B cell (primary cell): ENCODE data around the gene ANKRD44. TPM values are rescaled to one million over a fixed set of nuclear protein-coding genes. Genes with fewer than 3 reads are reported as not detected.
A peak's percentile ranks its signal among the peaks of the same experiment; 100 is the strongest.

Experiments used
- ATAC-seq: fragments of 200-7000 bp; cut with Tn5 transposase; one replicate; pipeline ENCODE4 v1.10.0; 2021; ENCODE audit warnings: low read depth, mild to moderate bottlenecking, moderate number of reproducible peaks, moderate library complexity
- CTCF ChIA-PET: fragments of 350-600 bp; sonication (Branson Sonifier 250); formaldehyde crosslinking; loops from one replicate; lab custom pipeline; 2021; ENCODE audit warnings: antibody characterized with exemption, inconsistent platforms; lab: Charles Lee
- POLR2A ChIA-PET: fragments of 350-600 bp; sonication (Branson Sonifier 250); formaldehyde crosslinking; loops from one replicate; lab custom pipeline; 2021; ENCODE audit warnings: antibody characterized with exemption; lab: Charles Lee
- DNase-seq: peaks from one replicate; pipeline ENCODE4 v3.0.0; 2013
- H2AFZ ChIP-seq: 2 replicates; pipeline ENCODE4 v1.6.1; 2012; ENCODE audit warnings: mild to moderate bottlenecking, low read depth, low read length; ENCODE audit not compliant: insufficient read depth, poor library complexity, severe bottlenecking
- H3K27ac ChIP-seq, 2 donors: 1 replicate in 1 of 2; 2 replicates in 1 of 2; pipeline ENCODE4 v1.5.1; 2012 to 2013; ENCODE audit warnings: low read length in 2 of 2, mild to moderate bottlenecking in 2 of 2, moderate library complexity in 1 of 2
- H3K27me3 ChIP-seq, 4 experiments: fragments of 200-600 bp in 1 of 4; sonication (generic) in 1 of 4; replicated peaks in 1 of 4; 1 replicate in 2 of 4; 2 replicates in 2 of 4; pipeline versions ENCODE4 v1.6.1 to v1.7.0; 2013 to 2016; ENCODE audit warnings: low read length in 3 of 4, mild to moderate bottlenecking in 2 of 4, mixed read lengths in 1 of 4, moderate library complexity in 1 of 4; ENCODE audit not compliant: insufficient read depth in 4 of 4, control insufficient read depth in 3 of 4; ENCODE audit errors: control extremely low read depth in 1 of 4
- H3K36me3 ChIP-seq, 2 experiments: replicated peaks in 1 of 2; 1 replicate in 1 of 2; 2 replicates in 1 of 2; pipeline versions ENCODE4 v1.6.1 to v1.7.1; 2013; ENCODE audit warnings: low read length in 1 of 2; ENCODE audit not compliant: insufficient read depth in 2 of 2, control insufficient read depth in 1 of 2; ENCODE audit errors: control extremely low read depth in 1 of 2, extremely low read depth in 1 of 2
- H3K4me1 ChIP-seq, 2 donors: fragments of 200-600 bp in 1 of 2; sonication (generic) in 1 of 2; 1 replicate in 1 of 2; 2 replicates in 1 of 2; pipeline versions ENCODE4 v1.5.1 to v1.6.1; 2013 to 2017; ENCODE audit warnings: low read length in 2 of 2; ENCODE audit not compliant: control insufficient read depth in 2 of 2, insufficient read depth in 2 of 2
- H3K4me2 ChIP-seq: replicated peaks from 2 replicates; pipeline ENCODE3; 2012; ENCODE audit warnings: mild to moderate bottlenecking, low read depth, low read length; ENCODE audit not compliant: poor library complexity, severe bottlenecking
- H3K4me3 ChIP-seq, 5 experiments: fragments of 200-600 bp in 1 of 5; sonication (generic) in 1 of 5; 1 replicate in 3 of 5; 2 replicates in 2 of 5; pipeline versions ENCODE4 v1.5.1 to v1.7.0; 2011 to 2016; ENCODE audit warnings: low read length in 4 of 5, mild to moderate bottlenecking in 4 of 5, low read depth in 2 of 5, control low read depth in 1 of 5, moderate library complexity in 1 of 5; ENCODE audit not compliant: insufficient read depth in 1 of 5; ENCODE audit errors: control extremely low read depth in 1 of 5, extremely low read depth in 1 of 5
- H3K79me2 ChIP-seq: fragments of 200-600 bp; sonication (generic); one replicate; pipeline ENCODE4 v1.6.0; 2016; ENCODE audit warnings: low read length; ENCODE audit not compliant: control insufficient read depth, insufficient read depth
- H3K9ac ChIP-seq: fragments of 200-600 bp; sonication (generic); 2 replicates; pipeline ENCODE4 v1.6.1; 2017; ENCODE audit warnings: mild to moderate bottlenecking, low read length, moderate library complexity
- H3K9me3 ChIP-seq, 3 donors: one replicate each; pipeline versions ENCODE4 v1.6.1 to v1.7.1; 2013; ENCODE audit warnings: low read length in 2 of 3; ENCODE audit not compliant: control insufficient read depth in 2 of 3, insufficient read depth in 1 of 3; ENCODE audit errors: control extremely low read depth in 1 of 3
- H4K20me1 ChIP-seq: 2 replicates; pipeline ENCODE4 v1.6.0; 2012; ENCODE audit warnings: mild to moderate bottlenecking, low read length; ENCODE audit not compliant: insufficient read depth, control insufficient read depth, poor library complexity, severe bottlenecking
- H3K27ac Mint-ChIP-seq: one replicate; pipeline ENCODE4 v1.8.0; 2021; ENCODE audit warnings: mixed read lengths
- H3K27me3 Mint-ChIP-seq: one replicate; pipeline ENCODE4 v1.8.0; 2021; ENCODE audit warnings: mixed read lengths
- H3K4me1 Mint-ChIP-seq: one replicate; pipeline ENCODE4 v1.8.0; 2021; ENCODE audit warnings: mixed read lengths
- H3K4me3 Mint-ChIP-seq: one replicate; pipeline ENCODE4 v1.8.0; 2021; ENCODE audit warnings: mixed read lengths
- H3K9me3 Mint-ChIP-seq: one replicate; pipeline ENCODE4 v1.8.0; 2022; ENCODE audit warnings: mixed read lengths; ENCODE audit not compliant: insufficient read depth
- CTCF ChIP-seq: fragments of 200-600 bp; IDR thresholded peaks from one replicate; pipeline ENCODE4 v1.8.0; 2022; ENCODE audit warnings: antibody characterized with exemption, mild to moderate bottlenecking
- EZH2 ChIP-seq: IDR thresholded peaks from 2 replicates; pipeline ENCODE4 v1.6.1; 2012; ENCODE audit warnings: borderline replicate concordance, low read depth, mild to moderate bottlenecking, moderate library complexity, low read length; ENCODE audit not compliant: insufficient read depth, poor library complexity, severe bottlenecking
- WGBS: methylation state at CpG from one replicate; pipeline ENCODE4 v1.1.5; 2013; ENCODE audit warnings: missing lambda C conversion rate; ENCODE audit not compliant: insufficient coverage; 5-methylcytosine and 5-hydroxymethylcytosine counted together
- intact Hi-C: fragments of 100-400 bp; cut with micrococcal nuclease; formaldehyde crosslinking; loops from one replicate; pipeline ENCODE4 v1.10.0; 2022
- polyA plus RNA-seq: library from polyadenylated mRNA; depleted of rRNA; stranded (reverse); fragments of >200 nt; gene quantifications from 2 replicates; pipeline ENCODE4 v1.2.3, GENCODE V29; 2012
- total RNA-seq, 2 donors: library from RNA; stranded (reverse); fragments of 120-200 nt in 1 of 2; gene quantifications; 1 replicate in 1 of 2; 2 replicates in 1 of 2; pipeline versions ENCODE4 v1.2.3 to v1.2.4, GENCODE V29; 2013 to 2022

Gene ANKRD44
- total and polyA plus RNA-seq, 2 donors (not counting 1 experiment from before 2014, with no cell fraction given), result 92.6 to 457 TPM

- Histone ChIP-seq H3K36me3 (peaks cover 0 to 36% of the 10 kb centered on the region in 2 experiments), H3K27ac (peak overlapping the region in 1 of 2 donors; percentile 93), H3K4me2 (no peak overlapping the region), H3K4me3 (no peak overlapping the region), H3K9me3 (no peaks in the 10 kb centered on the region), H2AFZ (no peak overlapping the region), H3K27me3 (no peaks in the 10 kb centered on the region), H3K79me2 (peaks cover 100% of the 10 kb centered on the region), H3K4me1 (peaks cover 71 to 72% of the 10 kb centered on the region in 2 donors), H4K20me1 (peaks cover 22% of the 10 kb centered on the region), H3K9ac (no peak overlapping the region)
- no peak overlapping the region for H3K4me3 Mint-ChIP-seq
- CTCF ChIA-PET, result interaction anchor here (1.0 to 19.2 kb wide), 3 partner anchors 9 to 54 kb away, joined by 4 to 328 read pairs (median 42); no protein-coding TSS in a partner anchor
- H3K9me3 Mint-ChIP-seq, result no peaks in the 10 kb centered on the region
- intact Hi-C loops, result loop anchor here (5.0 kb wide), 2 partner anchors 33 to 212 kb away; no protein-coding TSS in a partner anchor
- TF ChIP-seq CTCF (no peak), EZH2 (no peak)
- 97% methylated on average over 6 of the region's 7 CpGs for WGBS
- ATAC-seq, result no peak
- peak overlapping the region; percentile 71 for H3K27ac Mint-ChIP-seq
- POLR2A ChIA-PET, result no interaction called here
- no peak for DNase-seq
- peaks cover 84% of the 10 kb centered on the region for H3K4me1 Mint-ChIP-seq
- H3K27me3 Mint-ChIP-seq, result no peaks in the 10 kb centered on the region
These were observed 145.6 kb downstream of the ANKRD44 start for GRCh38 chr2:197165020-197165419.

GRCh38 chr2:197164141-197164754 is 146.3 kb downstream of the ANKRD44 start:
- intact Hi-C loops, result no loop called here
- no peak overlapping the region for H3K4me3 ChIP-seq
- H3K79me2 ChIP-seq, result peaks cover 100% of the 10 kb centered on the region
- Mint-ChIP-seq H3K4me1 (peaks cover 88% of the 10 kb centered on the region), H3K27ac (peak overlapping the region; percentile 71), H3K4me3 (no peak overlapping the region), H3K27me3 (no peaks in the 10 kb centered on the region), H3K9me3 (no peaks in the 10 kb centered on the region)
- H3K9ac ChIP-seq, result no peak overlapping the region
- H3K27ac ChIP-seq, result peak overlapping the region in 1 of 2 donors; percentile 93
- no peak for ATAC-seq
- no peak overlapping the region for H3K4me2 ChIP-seq
- no peak for TF ChIP-seq CTCF
- no peaks in the 10 kb centered on the region for H3K27me3 ChIP-seq
- peaks cover 72 to 74% of the 10 kb centered on the region in 2 donors for H3K4me1 ChIP-seq
- ChIA-PET POLR2A (no interaction called here), CTCF (interaction anchor here (1.1 to 19.2 kb wide), 2 partner anchors 41 to 53 kb away, joined by 3 to 328 read pairs; no protein-coding TSS in a partner anchor)
- H3K36me3 ChIP-seq, result peaks cover 0 to 31% of the 10 kb centered on the region in 2 experiments
- H2AFZ ChIP-seq, result no peak overlapping the region
- H3K9me3 ChIP-seq, result no peaks in the 10 kb centered on the region
- WGBS, result 91% methylated on average over 39 of the region's 39 CpGs
- peaks cover 18% of the 10 kb centered on the region for H4K20me1 ChIP-seq
- no peak for DNase-seq
